Testis (tissue), 2 donors: ENCODE measurements around the gene ASCC2.

Source experiments
- POLR2A ChIP-seq: fragments of 450-650 bp; IDR thresholded peaks from one replicate; pipeline ENCODE4 v1.6.1; 2017; ENCODE audit warnings: antibody characterized with exemption, mild to moderate bottlenecking, moderate library complexity
- TF ChIP-seq, protein P1 (sequence below), 3 experiments: fragments of 450-650 bp in 2 of 3; fragments of 200-600 bp in 1 of 3; sonication (generic) in 1 of 3; IDR thresholded peaks; one replicate each; pipeline ENCODE4 v1.5.1; 2016 to 2019; ENCODE audit warnings: antibody characterized with exemption in 3 of 3, mild to moderate bottlenecking in 2 of 3, moderate library complexity in 1 of 3

DNA sequence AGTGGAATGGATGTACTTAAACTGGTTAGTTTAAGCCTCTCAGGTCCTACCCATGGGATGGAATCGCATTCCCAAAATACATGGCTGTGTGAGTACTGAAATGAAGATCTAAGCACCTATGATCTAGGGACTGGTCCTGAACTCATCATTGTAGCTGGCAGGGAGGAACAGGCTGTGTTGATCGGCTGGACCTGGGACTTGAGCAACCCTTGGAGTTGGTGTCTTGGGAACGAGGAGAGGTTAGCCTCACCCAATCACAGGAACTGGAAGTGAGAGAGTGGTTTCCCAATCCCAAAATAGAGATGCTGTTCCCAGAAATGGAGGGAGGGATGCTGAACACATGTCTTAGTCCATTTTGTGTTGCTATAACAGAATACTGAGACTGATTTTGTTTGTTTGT, 16.4 kb upstream of the ASCC2 start:
- TF ChIP-seq, protein P1, sequence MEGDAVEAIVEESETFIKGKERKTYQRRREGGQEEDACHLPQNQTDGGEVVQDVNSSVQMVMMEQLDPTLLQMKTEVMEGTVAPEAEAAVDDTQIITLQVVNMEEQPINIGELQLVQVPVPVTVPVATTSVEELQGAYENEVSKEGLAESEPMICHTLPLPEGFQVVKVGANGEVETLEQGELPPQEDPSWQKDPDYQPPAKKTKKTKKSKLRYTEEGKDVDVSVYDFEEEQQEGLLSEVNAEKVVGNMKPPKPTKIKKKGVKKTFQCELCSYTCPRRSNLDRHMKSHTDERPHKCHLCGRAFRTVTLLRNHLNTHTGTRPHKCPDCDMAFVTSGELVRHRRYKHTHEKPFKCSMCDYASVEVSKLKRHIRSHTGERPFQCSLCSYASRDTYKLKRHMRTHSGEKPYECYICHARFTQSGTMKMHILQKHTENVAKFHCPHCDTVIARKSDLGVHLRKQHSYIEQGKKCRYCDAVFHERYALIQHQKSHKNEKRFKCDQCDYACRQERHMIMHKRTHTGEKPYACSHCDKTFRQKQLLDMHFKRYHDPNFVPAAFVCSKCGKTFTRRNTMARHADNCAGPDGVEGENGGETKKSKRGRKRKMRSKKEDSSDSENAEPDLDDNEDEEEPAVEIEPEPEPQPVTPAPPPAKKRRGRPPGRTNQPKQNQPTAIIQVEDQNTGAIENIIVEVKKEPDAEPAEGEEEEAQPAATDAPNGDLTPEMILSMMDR (IDR thresholded peaks at IDR 0.05): no peak
- TF ChIP-seq POLR2A: no peak
